ENCODE results near the gene CRTAP.

DNA sequence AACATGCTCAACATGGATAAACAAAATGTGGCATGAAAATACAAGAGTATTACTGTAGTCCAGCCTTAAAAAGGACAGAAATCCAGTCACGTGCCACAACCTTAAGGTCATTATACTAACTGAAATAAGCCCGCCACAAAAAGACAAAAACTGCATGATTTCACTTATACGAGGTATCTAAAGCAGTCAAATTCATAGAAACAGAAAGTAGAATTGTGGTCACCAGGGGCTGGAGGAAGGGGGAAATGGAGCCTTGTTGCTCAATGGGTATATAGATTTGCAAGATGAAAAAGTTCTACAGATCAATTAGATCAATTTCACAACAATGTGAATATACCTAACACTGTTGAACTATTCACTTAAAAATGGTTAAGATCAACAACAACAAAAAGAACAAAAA is 24.3 kb upstream of the CRTAP start:
- TF ChIP-seq, protein P1, sequence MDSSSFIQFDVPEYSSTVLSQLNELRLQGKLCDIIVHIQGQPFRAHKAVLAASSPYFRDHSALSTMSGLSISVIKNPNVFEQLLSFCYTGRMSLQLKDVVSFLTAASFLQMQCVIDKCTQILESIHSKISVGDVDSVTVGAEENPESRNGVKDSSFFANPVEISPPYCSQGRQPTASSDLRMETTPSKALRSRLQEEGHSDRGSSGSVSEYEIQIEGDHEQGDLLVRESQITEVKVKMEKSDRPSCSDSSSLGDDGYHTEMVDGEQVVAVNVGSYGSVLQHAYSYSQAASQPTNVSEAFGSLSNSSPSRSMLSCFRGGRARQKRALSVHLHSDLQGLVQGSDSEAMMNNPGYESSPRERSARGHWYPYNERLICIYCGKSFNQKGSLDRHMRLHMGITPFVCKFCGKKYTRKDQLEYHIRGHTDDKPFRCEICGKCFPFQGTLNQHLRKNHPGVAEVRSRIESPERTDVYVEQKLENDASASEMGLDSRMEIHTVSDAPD (CRISPR knock-in tag; IDR thresholded peaks at IDR 0.05): no peak
- TF ChIP-seq, protein P2, sequence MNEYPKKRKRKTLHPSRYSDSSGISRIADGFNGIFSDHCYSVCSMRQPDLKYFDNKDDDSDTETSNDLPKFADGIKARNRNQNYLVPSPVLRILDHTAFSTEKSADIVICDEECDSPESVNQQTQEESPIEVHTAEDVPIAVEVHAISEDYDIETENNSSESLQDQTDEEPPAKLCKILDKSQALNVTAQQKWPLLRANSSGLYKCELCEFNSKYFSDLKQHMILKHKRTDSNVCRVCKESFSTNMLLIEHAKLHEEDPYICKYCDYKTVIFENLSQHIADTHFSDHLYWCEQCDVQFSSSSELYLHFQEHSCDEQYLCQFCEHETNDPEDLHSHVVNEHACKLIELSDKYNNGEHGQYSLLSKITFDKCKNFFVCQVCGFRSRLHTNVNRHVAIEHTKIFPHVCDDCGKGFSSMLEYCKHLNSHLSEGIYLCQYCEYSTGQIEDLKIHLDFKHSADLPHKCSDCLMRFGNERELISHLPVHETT (CRISPR knock-in tag; conservative IDR thresholded peaks at IDR 0.05): no peak
- TF ChIP-seq HOXA7 (CRISPR knock-in tag; IDR thresholded peaks at IDR 0.05) (no peak), CBX2 (IDR thresholded peaks at IDR 0.05; ENCODE audit: low read depth, low read length) (no peak), CBX2 (CRISPR knock-in tag; IDR thresholded peaks at IDR 0.05; ENCODE audit: low read depth) (no peak), RELA (CRISPR knock-in tag; IDR thresholded peaks at IDR 0.05) (no peak), POLR2A (IDR thresholded peaks at IDR 0.05; ENCODE audit: insufficient read depth in 1 of 2, low read depth in 2 of 2, low read length in 2 of 2) (no peak), GTF3A (CRISPR knock-in tag; conservative IDR thresholded peaks at IDR 0.05) (no peak), CEBPB (IDR thresholded peaks at IDR 0.05; ENCODE audit: borderline replicate concordance, low read depth, low read length) (no peak)

Measured in HepG2 (cell line).